NK-92 treated with Interleukin-12 subunit alpha and Interleukin-12 subunit beta, amount 100 ng/mL, for 24 hours (cell line): ENCODE measurements around the gene SPPL3.

Experiments
- DNase-seq: peaks from one replicate; lab custom pipeline; 2025; lab: John Stamatoyannopoulos, UW

SPPL3 gene

GRCh38 chr12:120721866-120722265, 182.3 kb downstream of the SPPL3 start:
- no peak for DNase-seq

GRCh38 chr12:120720987-120721801, 183.0 kb downstream of the SPPL3 start:
- DNase-seq, result no peak

- no peak for DNase-seq
These were observed 183.7 kb downstream of the SPPL3 start for GRCh38 chr12:120720234-120720986.

- no peak for DNase-seq
These were observed 184.5 kb downstream of the SPPL3 start for GRCh38 chr12:120719496-120720233.

GRCh38 chr12:120719072-120719471, 185.1 kb downstream of the SPPL3 start:
- DNase-seq, result no peak

- no peak for DNase-seq
These were observed 186.1 kb downstream of the SPPL3 start for GRCh38 chr12:120718055-120718454.

- peak; percentile 45 for DNase-seq
These were observed 190.2 kb downstream of the SPPL3 start for GRCh38 chr12:120713861-120714482.

GRCh38 chr12:120712610-120713009, 191.5 kb downstream of the SPPL3 start:
- no peak for DNase-seq
